RKO (cell line): ENCODE results near the gene BLOC1S1.

Source experiments
- DNase-seq: peaks from one replicate; pipeline ENCODE4 v3.0.0-alpha.2; 2016; ENCODE audit warnings: low spot score

The BLOC1S1 gene

DNA sequence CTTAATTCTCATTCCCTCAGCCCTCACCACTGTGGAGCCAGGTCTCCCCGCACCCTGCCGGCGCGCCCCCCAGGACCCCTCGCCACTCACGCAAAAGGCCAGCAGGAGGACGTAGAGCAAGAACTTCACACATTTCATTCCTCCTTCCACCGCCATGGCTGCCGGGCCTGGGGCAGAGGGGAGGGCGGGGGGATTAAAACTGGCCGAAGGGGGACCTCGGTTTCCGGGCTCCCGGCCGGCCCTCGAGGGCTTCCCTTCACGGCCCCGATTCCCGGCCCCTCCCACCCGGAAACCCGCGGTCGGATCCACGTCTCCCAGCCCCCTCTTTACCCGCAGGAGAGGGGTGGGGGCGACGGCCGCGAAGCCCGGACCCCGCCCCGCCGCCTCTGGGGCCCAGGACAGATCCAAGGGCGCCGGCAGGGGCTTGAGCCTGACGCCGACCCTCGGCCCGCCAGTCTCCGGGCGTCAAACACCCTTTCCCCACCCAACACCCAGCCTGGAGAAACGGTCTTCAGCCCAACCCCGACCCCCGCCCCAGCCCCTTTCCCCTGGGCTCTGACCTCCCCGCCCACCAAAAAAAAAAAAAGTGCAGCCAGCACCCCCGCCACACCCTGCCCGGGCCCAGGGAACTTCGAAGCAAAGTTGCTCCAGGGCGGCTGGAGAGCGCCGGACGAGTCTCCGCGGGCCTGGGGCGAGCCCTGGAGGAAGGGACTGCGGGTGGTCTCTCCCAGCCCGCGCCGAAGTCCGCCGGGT lies 12.5 kb downstream of the BLOC1S1 start:
- DNase-seq, result peak; percentile 52

GRCh38 chr12:55728939-55729818 lies 13.3 kb downstream of the BLOC1S1 start, which contains the start of gene CD63:
CD63 (minus strand) TSS chr12:55729009; CDS start chr12:55728341, 668 bp downstream.
- peak; percentile 94 for DNase-seq

- DNase-seq, result peak; percentile 53
Measured at GRCh38 chr12:55729819-55730818, 14.3 kb downstream of the BLOC1S1 start.

DNA sequence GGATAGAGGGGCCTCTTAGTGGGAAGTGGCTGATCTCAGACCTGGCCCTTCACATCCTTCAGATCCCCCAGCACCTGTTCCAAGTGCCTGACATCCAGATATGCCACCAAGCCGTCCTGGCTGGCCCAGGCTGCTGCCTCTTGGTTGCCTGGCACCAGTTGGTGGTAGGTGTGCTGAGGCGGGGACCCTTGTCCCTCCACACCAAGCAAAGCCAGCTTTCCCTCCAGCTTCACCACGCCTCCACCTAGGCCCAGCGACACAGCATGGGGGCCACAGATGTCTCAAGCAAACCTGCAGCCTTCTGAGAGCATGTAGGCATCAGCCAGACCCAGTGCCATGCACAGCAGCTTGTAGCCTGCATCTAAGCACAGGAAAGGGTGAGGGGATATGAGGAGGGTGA lies 16.4 kb downstream of the BLOC1S1 start:
- DNase-seq, result no peak

DNA sequence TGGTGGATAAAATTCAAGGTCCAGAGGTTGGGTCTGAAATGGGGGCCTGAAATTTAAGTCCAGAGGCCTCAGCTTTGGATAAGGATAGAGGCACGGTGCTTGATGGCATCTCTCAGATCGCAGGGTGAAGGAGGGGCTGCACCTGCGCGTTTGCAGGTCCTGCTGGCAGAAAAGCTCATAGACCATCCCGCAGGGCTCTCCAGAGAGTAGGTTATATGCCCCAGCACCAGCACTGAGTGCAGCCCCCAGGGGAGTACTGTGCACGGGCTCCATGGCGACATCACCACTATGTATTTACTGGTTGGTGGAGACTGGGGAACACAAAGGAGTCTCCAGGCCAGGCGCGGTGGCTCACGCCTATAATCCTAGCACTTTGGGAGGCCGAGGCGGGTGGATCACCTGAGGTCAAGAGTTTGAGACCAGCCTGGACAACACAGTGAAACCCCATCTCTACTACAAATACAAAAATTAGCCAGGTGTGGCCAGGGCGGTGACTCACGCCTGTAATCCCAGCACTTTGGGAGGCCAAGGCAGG lies 17.2 kb downstream of the BLOC1S1 start:
- DNase-seq, result no peak

- DNase-seq, result no peak
Measured at GRCh38 chr12:55733858-55734257, 18.0 kb downstream of the BLOC1S1 start.

- DNase-seq, result no peak
Measured at GRCh38 chr12:55734595-55734994, 18.7 kb downstream of the BLOC1S1 start.

GRCh38 chr12:55736076-55736475 lies 20.2 kb downstream of the BLOC1S1 start:
- no peak for DNase-seq

- DNase-seq, result no peak
Measured at GRCh38 chr12:55736780-55737580, 21.1 kb downstream of the BLOC1S1 start.

GRCh38 chr12:55737581-55738122 lies 21.8 kb downstream of the BLOC1S1 start:
- DNase-seq, result no peak

- peak; percentile 91 for DNase-seq
Measured at GRCh38 chr12:55738123-55739024, 22.5 kb downstream of the BLOC1S1 start.

GRCh38 chr12:55739025-55739378 lies 23.2 kb downstream of the BLOC1S1 start:
- no peak for DNase-seq

- no peak for DNase-seq
Measured at GRCh38 chr12:55741931-55742680, 26.3 kb downstream of the BLOC1S1 start.

- DNase-seq, result peak; percentile 81
Measured at GRCh38 chr12:55742719-55743405, 27.0 kb downstream of the BLOC1S1 start, which contains the start of gene GDF11. GDF11 (plus strand) TSS chr12:55743122; CDS start chr12:55743317, 195 bp downstream.

DNA sequence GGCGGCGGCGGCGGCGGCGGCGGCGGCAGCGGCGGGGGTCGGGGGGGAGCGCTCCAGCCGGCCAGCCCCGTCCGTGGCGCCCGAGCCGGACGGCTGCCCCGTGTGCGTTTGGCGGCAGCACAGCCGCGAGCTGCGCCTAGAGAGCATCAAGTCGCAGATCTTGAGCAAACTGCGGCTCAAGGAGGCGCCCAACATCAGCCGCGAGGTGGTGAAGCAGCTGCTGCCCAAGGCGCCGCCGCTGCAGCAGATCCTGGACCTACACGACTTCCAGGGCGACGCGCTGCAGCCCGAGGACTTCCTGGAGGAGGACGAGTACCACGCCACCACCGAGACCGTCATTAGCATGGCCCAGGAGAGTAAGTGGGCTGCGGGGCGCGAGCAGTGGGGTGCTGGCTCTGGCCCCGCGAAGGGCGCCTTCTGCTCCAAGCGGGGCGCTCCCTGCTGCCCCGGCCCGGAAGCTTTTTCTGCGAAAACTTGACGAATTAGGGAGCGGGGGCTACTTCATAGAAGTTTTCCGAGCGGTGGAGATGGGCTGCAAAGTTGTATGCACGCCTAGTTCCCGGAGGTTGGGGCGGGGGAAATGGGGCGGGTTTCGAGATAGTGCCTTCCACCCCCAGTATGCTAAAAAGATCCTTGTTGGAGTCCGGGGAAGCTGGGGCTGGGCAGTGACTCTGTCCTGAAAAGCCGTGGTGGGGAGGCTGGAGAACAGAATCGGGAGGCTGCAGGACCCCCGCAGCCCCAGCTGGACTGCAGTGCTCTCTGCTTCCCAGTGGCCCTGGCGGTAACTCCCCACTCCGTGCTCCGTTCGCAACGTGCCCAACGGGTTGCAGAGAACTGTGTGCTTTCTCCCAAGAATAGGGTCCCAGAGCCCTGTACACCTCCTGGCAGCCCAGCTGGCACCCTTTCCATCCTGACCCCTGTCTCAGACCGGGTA lies 27.8 kb downstream of the BLOC1S1 start:
- DNase-seq, result peak; percentile 84

DNA sequence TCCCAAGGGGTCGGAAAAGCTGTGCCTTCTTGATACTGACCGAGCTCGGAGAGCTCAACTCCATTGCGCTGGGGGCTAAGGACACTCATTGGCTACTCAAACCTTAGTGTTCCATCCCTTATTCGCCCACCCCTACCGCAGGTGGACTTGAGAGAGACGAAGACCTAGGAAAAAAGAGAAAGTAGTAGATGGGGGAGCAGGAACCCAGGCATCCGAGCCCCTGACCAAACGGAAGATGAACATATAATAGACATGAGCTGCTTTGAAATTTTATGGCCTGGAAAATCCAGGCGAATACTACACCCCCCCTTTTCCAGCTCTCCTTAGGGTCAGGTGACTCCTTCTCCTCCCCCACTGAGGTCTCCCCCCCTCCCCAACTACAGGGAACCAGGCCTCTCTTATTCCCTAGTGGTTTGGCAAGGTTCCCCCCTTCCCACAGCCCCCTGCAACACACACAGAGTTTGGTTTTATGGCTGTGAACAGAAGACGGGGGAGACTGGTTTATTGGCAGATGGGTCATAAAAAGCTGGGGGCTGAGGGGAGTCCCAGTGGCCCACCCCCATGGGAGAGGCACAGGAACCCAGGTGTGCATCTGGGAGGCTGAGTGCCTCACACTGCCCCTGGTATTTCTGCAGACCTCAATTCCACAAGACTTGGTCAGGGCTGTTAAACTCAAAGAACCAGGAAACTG lies 28.6 kb downstream of the BLOC1S1 start:
- no peak for DNase-seq
